GM18907 (cell line): Measurements from ENCODE around the gene RNF144B.
A peak's percentile ranks its signal among the peaks of the same experiment; 100 is the strongest.

Experiments
- ATAC-seq: cut with Tn5 transposase; IDR thresholded peaks from one replicate; pipeline ENCODE4 v1.9.1; 2021; ENCODE audit warnings: mild to moderate bottlenecking, moderate library complexity; ENCODE audit not compliant: unreplicated experiment

The RNF144B gene

GRCh38 chr6:18477301-18477941 lies 90.3 kb downstream of the RNF144B start:
- peak; percentile 59 for ATAC-seq

GRCh38 chr6:18478610-18479009 lies 91.5 kb downstream of the RNF144B start:
- no peak for ATAC-seq

- ATAC-seq: no peak
Observed at GRCh38 chr6:18481870-18482269, 94.7 kb downstream of the RNF144B start.

- ATAC-seq: peak; percentile 65
Observed at GRCh38 chr6:18485660-18486435, 98.7 kb downstream of the RNF144B start.

- no peak for ATAC-seq
Observed at GRCh38 chr6:18488004-18488403, 100.9 kb downstream of the RNF144B start.

GRCh38 chr6:18488526-18489270 lies 101.5 kb downstream of the RNF144B start:
- ATAC-seq: no peak

- ATAC-seq: no peak
Observed at GRCh38 chr6:18489335-18489734, 102.2 kb downstream of the RNF144B start.

GRCh38 chr6:18491308-18492045 lies 104.3 kb downstream of the RNF144B start:
- ATAC-seq: no peak

- no peak for ATAC-seq
Observed at GRCh38 chr6:18492972-18493371, 105.8 kb downstream of the RNF144B start.

GRCh38 chr6:18493382-18493891 lies 106.3 kb downstream of the RNF144B start:
- ATAC-seq: no peak

- no peak for ATAC-seq
Observed at GRCh38 chr6:18493925-18494324, 106.8 kb downstream of the RNF144B start.

- no peak for ATAC-seq
Observed at GRCh38 chr6:18495236-18495635, 108.1 kb downstream of the RNF144B start.

GRCh38 chr6:18496462-18496861 lies 109.3 kb downstream of the RNF144B start:
- ATAC-seq: no peak

- no peak for ATAC-seq
Observed at GRCh38 chr6:18497006-18497405, 109.9 kb downstream of the RNF144B start.

GRCh38 chr6:18498408-18498807 lies 111.3 kb downstream of the RNF144B start:
- no peak for ATAC-seq

GRCh38 chr6:18500921-18501662 lies 113.9 kb downstream of the RNF144B start:
- ATAC-seq: no peak

GRCh38 chr6:18501663-18502013 lies 114.5 kb downstream of the RNF144B start:
- ATAC-seq: no peak

GRCh38 chr6:18503206-18503592 lies 116.0 kb downstream of the RNF144B start:
- no peak for ATAC-seq

GRCh38 chr6:18503593-18504231 lies 116.6 kb downstream of the RNF144B start:
- peak; percentile 75 for ATAC-seq

- peak; percentile 3 for ATAC-seq
Observed at GRCh38 chr6:18504232-18504596, 117.1 kb downstream of the RNF144B start.
